ENCODE results near the gene CEBPE.

CEBPE gene

GRCh38 chr14:23101986-23102625 is 16.9 kb downstream of the CEBPE start:
- DNase-seq: no peak

- no peak for DNase-seq
Observed at GRCh38 chr14:23101213-23101970, 17.7 kb downstream of the CEBPE start.

GRCh38 chr14:23099212-23099861 is 19.7 kb downstream of the CEBPE start:
- no peak for DNase-seq

- no peak for DNase-seq
Observed at GRCh38 chr14:23097786-23098185, 21.3 kb downstream of the CEBPE start.

GRCh38 chr14:23095196-23096108 is 23.6 kb downstream of the CEBPE start, which contains the start of gene C14orf119:
TSS of gene C14orf119 (plus strand) at chr14:23095505. CDS start at chr14:23097659, 2,154 bp downstream.
- peak; percentile 99 for DNase-seq

GRCh38 chr14:23094666-23095195 is 24.3 kb downstream of the CEBPE start, which contains the start of gene ACIN1:
TSS of gene ACIN1 (minus strand) at chr14:23095136. CDS start at chr14:23095112, 24 bp downstream.
- peak; percentile 78 for DNase-seq

GRCh38 chr14:23093991-23094665 is 24.9 kb downstream of the CEBPE start:
- no peak for DNase-seq

- DNase-seq: no peak
Observed at GRCh38 chr14:23093526-23093925, 25.5 kb downstream of the CEBPE start.

- no peak for DNase-seq
Observed at GRCh38 chr14:23093104-23093503, 26.0 kb downstream of the CEBPE start.

GRCh38 chr14:23091294-23092225 is 27.5 kb downstream of the CEBPE start:
- no peak for DNase-seq

- no peak for DNase-seq
Observed at GRCh38 chr14:23090254-23090636, 28.8 kb downstream of the CEBPE start.

- DNase-seq: no peak
Observed at GRCh38 chr14:23089498-23090253, 29.4 kb downstream of the CEBPE start.

- DNase-seq: no peak
Observed at GRCh38 chr14:23086565-23086964, 32.5 kb downstream of the CEBPE start.

GRCh38 chr14:23085458-23085857 is 33.6 kb downstream of the CEBPE start:
- DNase-seq: no peak

GRCh38 chr14:23080474-23080873 is 38.6 kb downstream of the CEBPE start:
- no peak for DNase-seq

GRCh38 chr14:23079716-23080115 is 39.3 kb downstream of the CEBPE start:
- no peak for DNase-seq

- DNase-seq: no peak
Observed at GRCh38 chr14:23078692-23079116, 40.4 kb downstream of the CEBPE start.

- no peak for DNase-seq
Observed at GRCh38 chr14:23077962-23078361, 41.1 kb downstream of the CEBPE start.

- DNase-seq: peak; percentile 40
Observed at GRCh38 chr14:23076785-23077408, 42.2 kb downstream of the CEBPE start.

Measured in CD4-positive, alpha-beta T cell treated with Interleukin-6 for 4 hours (primary cell).